CD4-positive, alpha-beta T cell treated with Interferon alpha-2 for 1 hour (primary cell): Measurements from ENCODE around the gene CDON.
"Not testable (repeated sequence)": the region's sequence is repeated elsewhere in the genome, so short reads cannot be mapped to it uniquely, and the experiment has no call there.

ENCODE experiments used
- DNase-seq, 2 donors: peaks; one replicate each; pipeline ENCODE4 v3.0.0-alpha.2; 2020 to 2022

The CDON gene

DNA sequence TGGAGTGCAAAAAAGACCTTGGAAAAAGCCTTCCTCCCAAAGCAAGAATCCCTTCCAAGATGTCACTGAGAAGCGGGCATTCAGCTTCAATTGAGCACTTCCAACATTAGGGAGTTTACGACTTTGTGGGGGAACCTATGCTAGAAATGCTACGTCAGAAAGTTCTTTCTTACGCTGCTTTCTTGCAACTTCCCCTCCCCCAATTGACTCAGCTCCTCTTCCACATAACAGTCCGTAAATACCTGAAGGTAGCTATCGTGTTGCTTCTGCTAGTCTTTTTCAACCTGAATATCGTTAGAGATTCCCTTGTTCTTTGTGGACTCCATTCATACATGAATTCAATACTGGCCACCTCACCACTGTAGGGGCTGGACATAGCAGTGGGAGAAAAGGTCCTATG is 69.8 kb downstream of the CDON start:
- no peak for DNase-seq

GRCh38 chr11:125990244-125990643 is 72.4 kb downstream of the CDON start:
- DNase-seq, result no peak

DNA sequence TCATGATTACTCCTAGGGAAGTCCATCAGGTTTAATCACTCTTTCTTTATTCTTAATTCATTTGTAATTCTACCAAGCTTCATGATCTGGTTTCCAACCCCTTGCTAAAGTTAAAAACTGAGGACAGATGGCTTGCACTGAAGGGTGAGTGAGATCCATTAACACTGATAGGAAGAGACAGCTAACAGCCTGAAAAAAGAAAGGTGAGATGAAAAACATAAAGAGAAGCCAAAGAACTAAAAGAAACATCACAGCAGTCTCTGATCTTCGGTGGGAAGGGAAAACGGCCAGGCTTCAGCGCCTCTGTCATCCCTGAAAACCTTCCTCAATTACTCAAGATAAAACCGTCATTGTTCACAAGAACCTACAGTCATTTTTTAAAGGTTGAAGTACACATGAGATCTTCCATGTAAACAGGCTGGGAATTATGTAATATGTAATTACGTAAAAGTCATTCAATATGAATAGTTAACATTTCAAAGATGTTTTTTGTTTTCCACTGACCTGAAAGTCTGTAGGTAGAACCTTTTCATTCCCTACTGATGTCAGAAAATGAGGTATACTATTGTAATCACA is 75.5 kb downstream of the CDON start:
- no peak for DNase-seq

DNA sequence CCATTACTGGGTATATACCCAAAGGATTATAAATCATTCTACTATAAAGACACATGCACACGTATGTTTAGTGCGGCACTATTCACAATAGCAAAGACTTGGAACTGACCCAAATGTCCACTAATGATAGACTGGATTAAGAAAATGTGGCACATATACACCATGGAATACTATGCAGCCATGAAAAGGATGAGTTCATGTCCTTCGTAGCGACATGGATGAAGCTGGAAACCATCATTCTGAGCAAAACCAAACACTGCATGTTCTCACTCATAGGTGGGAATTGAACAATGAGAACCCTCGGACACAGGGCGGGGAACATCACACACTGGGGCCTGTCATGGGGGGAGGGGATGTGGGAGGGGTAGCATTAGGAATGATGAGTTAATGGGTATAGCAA is 76.7 kb downstream of the CDON start:
- not testable (repeated sequence) for DNase-seq

GRCh38 chr11:125982348-125982730 is 80.3 kb downstream of the CDON start:
- no peak for DNase-seq

GRCh38 chr11:125980436-125980835 is 82.2 kb downstream of the CDON start:
- no peak for DNase-seq

- no peak for DNase-seq
Measured at GRCh38 chr11:125979511-125979910, 83.2 kb downstream of the CDON start.

- DNase-seq, result no peak
Measured at GRCh38 chr11:125978778-125979407, 83.8 kb downstream of the CDON start.

DNA sequence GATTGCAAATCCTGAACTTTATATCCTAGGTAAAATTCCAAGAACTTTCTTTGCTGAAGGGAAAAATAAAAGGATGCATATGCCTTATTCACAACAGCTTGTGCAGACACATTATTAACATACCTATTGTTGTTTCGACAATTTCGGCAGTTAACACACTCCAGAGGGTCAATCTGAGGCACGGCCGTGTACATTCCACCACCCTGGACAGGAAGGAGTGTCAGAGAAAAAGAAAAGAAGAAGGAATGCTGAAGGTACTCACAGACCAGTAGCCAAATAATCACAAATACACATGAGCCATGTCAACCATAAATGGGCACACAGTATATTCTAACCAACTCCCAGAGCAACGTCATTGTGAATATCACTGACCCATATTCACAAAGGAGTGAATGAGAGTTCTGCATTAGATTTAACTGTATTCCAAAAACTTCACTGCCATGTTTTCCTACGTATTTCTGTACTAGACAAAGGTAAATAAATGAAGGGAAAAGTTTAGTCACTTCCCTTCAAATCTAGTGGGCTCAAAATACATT is 84.4 kb downstream of the CDON start:
- no peak for DNase-seq

- DNase-seq, result no peak
Measured at GRCh38 chr11:125977333-125977732, 85.3 kb downstream of the CDON start.

DNA sequence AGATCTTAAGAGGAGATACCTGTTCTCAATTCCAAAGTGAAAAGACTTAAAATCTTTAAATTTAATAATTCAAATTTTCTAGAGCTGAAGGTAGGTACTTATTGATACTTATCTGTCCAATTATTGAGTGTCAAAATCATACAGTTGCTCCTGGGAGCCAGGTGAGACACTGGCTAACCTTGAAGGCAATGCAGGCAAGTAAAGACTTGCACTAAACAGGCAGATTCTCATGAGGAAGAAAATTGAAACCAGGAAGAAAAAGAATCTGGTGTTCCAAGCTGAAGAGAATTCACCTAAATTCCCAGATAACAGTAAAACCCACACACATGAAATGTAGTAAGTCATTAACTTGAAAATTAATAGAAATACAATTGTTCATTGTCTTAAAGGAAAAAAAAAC is 86.5 kb downstream of the CDON start:
- no peak for DNase-seq

GRCh38 chr11:125975634-125976033 is 87.0 kb downstream of the CDON start:
- no peak for DNase-seq

DNA sequence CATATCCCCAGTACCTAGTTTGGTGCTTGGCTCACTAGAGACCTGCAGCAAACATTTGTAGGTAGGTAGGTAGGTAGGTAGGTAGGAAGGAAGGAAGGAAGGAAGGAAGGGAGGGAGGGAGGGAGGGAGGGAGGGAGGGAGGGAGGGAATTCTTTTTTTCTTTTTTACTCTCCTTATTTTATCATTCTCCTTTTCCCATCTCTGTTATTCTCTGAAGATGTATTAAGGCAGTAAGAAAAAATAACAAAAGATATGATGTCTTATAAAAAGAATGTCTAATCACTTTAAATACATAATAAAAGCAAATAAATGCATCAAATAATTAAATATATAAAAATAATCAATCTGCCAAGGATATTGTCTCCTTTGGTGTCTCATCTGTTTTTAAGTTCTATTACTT is 88.4 kb downstream of the CDON start:
- no peak for DNase-seq

DNA sequence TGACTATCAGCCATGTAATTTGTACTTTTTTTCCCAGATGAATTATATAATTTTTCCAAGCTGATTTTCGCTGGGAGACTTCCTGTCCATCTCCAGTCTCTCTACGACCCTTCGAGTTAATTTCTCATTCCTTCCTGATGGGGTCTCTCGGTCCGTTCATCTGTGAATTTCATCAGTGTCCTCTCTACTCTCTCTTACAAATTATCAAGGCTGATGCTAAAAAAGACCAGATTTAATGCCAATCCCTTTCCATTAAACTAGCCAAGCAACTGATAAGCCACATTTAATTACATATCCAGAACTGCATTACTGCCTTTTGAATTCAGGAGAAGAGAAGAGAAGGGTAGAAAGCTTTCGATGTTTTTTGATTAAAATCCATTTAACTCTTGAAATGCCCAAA is 91.0 kb downstream of the CDON start:
- DNase-seq, result no peak

DNA sequence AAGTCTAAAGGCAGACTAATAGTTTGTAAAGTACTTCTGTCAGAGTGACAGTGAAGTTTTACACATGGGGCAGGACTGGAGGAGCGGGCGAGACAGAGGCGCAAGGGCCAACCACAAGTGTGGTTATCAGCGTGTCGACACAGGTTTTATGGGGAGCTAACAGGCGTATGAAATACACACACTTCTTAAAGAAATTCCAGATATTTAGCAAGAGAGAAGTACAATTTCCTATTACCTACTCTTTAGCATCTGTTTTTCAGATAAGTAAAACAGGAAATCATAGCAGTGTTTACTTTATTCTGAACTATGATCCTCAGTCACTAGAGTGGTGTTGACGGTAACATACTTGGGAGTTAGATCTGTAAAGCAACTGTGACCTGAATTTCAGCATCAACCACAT is 94.3 kb downstream of the CDON start:
- DNase-seq, result no peak

DNA sequence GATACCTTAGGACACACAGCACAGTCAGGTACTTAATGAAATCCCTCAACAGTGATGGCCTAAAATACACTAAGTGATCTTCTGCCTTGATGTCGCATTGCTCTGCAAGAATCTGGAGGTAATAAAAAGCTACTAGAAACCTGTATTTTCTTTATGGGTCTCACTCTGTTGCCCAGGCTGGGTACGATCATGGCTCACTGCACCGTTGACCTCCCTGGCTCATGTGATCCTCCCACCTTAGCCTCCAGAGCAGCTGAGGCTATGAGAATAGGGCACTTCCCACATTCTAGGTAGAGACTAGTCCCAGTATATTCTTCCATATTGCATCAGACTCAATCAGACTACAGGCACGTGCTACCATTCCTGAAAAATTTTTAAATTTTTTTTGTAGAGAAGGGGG is 95.2 kb downstream of the CDON start:
- no peak for DNase-seq

GRCh38 chr11:125960771-125961170 is 101.9 kb downstream of the CDON start:
- no peak for DNase-seq

DNA sequence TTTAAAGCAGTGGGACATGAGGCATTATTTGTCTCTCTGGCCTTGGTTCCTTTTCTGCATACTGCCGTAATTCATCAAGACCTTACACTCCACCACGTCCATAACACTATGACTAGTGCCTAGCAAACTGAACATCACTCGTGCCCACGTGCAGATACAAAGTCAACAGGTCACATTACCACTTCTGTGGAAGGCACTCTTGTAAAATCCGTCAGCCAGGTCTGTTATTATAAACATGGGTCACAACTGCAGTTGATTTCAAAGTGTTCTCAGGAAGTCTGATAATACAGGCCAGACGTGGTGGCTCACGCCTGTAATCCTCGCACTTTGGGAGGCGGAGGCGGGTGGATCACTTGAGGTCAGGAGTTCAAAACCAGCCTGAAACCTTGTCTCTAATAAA is 102.7 kb downstream of the CDON start:
- DNase-seq, result no peak

GRCh38 chr11:125959511-125959910 is 103.2 kb downstream of the CDON start:
- no peak for DNase-seq

DNA sequence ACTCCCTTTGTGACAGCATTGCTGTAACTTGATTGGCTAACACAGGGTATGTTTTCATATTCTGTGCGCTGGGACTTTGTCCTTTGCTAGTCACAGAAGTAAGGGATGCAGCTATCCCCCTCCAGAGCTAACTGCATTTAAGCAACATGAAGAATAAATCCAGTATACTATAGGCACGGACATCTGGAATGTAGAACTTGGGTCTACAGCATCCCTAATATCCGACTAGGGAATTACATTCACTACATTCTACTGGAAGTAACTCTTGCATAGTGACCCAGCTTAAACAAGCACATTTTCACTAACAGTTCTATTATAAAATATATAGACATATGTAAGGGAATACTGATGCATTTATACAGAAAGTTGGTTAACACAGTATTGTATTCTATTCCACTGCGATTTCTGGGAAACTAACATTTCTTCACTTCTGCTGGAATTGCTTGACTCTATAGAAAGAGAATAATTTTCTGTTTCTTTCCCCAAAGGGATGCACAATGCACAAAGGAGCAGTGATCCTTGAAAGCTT is 103.7 kb downstream of the CDON start:
- no peak for DNase-seq

GRCh38 chr11:125957618-125958332 is 104.9 kb downstream of the CDON start:
- DNase-seq, result no peak

DNA sequence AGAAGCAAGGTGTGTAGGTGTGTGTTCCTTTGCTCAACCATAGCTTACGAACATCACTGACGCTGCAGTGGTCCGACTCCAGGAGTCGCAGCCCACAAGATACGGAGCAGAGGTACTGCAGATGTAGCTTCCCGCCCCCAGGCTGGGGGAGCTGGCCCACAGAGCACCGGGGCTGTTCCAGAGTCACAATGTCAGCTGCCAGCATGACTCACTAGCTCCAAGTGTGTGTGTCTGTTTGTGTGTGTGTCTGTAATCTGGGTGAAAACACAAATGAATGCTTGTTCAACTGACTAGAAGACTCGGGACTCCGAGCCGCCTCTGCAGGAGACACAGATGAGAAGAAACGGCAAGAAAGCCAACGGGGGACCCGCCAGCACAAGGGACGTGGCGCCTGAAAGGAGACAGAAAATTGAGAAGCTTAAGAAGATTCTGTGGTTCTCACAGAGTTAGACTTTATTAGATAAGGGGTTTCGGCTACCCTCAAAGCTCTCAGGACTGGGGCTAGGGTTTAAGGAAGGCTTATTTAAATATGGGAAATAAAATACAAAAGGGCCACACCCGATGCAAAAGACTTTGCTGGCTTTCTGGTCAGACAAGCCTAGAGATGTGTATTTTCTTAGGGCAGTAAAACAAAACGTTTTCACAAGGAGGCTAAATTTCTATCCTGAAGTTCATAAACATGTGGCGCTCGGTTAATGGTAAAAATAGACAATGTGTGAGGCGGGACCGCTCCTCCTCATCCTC is 106.1 kb downstream of the CDON start:
- DNase-seq, result no peak

DNA sequence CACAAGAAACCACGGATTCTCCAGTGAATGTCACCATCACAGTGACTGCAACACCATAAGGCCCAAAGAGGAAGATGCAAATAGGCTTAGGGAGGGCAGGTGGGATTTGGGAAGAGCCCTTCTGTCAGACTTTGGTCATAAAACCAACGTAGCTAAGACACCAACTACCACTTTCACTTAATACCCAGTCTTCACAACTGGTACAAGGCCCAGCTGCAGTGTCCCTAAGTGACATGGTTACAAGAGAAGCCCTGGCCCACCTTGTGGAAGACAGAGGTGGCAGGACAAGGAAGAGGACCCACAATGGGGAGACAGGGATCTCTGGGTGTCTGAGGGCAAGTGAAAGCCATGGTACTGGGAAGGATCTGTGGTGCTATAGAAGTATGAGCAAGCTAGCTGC is 106.8 kb downstream of the CDON start:
- DNase-seq, result no peak
